Right atrium auricular region (tissue), 2 donors: ENCODE results near the gene SMAD6. TPM values are rescaled to one million over a fixed set of nuclear protein-coding genes. Genes with fewer than 3 reads are reported as not detected.

Experiments used
- DNase-seq: peaks from one replicate; pipeline ENCODE4 v3.0.0-alpha.2; 2019; ENCODE audit warnings: low spot score
- H3K27ac ChIP-seq, 2 donors: fragments of 200-600 bp; sonication (generic); 1 replicate in 1 of 2; 2 replicates in 1 of 2; pipeline ENCODE4 v1.5.1; 2016 to 2019
- H3K27me3 ChIP-seq, 2 donors: fragments of 200-600 bp; sonication (generic); one replicate each; pipeline versions ENCODE4 v1.5.1 to v1.6.0; 2017 to 2019
- H3K36me3 ChIP-seq: fragments of 200-600 bp; sonication (generic); one replicate; pipeline ENCODE4 v1.5.1; 2016
- H3K4me1 ChIP-seq, 2 donors: fragments of 200-600 bp; sonication (generic); one replicate each; pipeline versions ENCODE4 v1.5.1 to v1.6.0; 2017 to 2019
- H3K4me3 ChIP-seq, 2 donors: fragments of 200-600 bp; sonication (generic); 1 replicate in 1 of 2; 2 replicates in 1 of 2; pipeline ENCODE4 v1.5.1; 2017 to 2019; ENCODE audit warnings: mild to moderate bottlenecking in 1 of 2, moderate library complexity in 1 of 2
- H3K9me3 ChIP-seq, 2 donors: fragments of 200-600 bp; sonication (generic); one replicate each; pipeline ENCODE4 v1.5.1; 2019
- total RNA-seq, 2 donors: library from RNA; depleted of rRNA; stranded (reverse); fragments of >200 nt; gene quantifications; one replicate each; pipeline ENCODE4 v1.1.0, GENCODE V29; 2016
- TF ChIP-seq, protein P1 (sequence below), 2 donors: fragments of 200-600 bp; sonication (generic); IDR thresholded peaks; one replicate each; pipeline ENCODE4 v1.5.1; 2019; ENCODE audit warnings: antibody characterized with exemption in 2 of 2

The SMAD6 gene
- total RNA-seq, 2 donors from 2014 or later: 20.8 to 104 TPM

DNA sequence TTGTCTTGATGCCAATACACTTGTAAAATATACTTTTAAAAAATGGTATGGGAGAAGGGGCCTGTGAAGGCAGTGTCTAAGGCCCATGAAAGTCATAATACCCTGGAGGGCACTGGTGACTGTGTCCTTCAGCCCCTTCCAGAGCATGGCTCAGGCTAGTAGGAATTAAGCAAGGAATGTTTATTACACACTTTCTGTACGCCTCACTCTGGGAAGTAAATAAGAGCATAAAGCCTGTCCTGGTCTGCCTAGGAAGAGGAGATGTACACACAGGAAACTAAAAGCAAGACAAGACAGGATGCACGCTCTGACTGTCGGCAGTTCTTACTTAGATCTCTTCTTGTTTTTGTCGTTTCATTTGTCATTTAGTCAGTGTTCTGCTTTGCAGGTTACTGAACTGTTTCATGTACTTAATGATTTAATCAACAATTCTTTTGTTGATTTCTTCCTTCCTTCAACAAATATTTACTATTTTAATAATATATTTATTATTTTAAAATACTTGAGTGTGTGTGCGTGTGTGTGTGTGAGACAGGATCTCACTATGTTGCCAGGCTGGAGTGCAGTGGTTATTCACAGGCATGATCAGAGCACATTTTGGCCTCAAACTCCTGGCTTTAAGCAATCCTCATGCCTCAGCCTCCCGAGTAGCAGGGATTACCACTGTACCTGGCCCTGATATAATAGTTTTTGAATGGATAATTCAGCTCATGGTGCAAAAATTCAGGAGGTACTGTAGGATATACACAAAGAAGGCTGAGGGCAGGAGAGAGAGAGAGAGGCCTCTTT lies 9.0 kb upstream of the SMAD6 start:
- Histone ChIP-seq H3K4me3 (no peak overlapping the region), H3K27me3 (no peaks in the 10 kb centered on the region), H3K36me3 (no peaks in the 10 kb centered on the region), H3K9me3 (no peaks in the 10 kb centered on the region), H3K4me1 (peaks cover 0 to 6% of the 10 kb centered on the region in 2 donors), H3K27ac (peak overlapping the region in 1 of 2 donors; percentile 11)
- DNase-seq: no peak
- TF ChIP-seq, protein P1, sequence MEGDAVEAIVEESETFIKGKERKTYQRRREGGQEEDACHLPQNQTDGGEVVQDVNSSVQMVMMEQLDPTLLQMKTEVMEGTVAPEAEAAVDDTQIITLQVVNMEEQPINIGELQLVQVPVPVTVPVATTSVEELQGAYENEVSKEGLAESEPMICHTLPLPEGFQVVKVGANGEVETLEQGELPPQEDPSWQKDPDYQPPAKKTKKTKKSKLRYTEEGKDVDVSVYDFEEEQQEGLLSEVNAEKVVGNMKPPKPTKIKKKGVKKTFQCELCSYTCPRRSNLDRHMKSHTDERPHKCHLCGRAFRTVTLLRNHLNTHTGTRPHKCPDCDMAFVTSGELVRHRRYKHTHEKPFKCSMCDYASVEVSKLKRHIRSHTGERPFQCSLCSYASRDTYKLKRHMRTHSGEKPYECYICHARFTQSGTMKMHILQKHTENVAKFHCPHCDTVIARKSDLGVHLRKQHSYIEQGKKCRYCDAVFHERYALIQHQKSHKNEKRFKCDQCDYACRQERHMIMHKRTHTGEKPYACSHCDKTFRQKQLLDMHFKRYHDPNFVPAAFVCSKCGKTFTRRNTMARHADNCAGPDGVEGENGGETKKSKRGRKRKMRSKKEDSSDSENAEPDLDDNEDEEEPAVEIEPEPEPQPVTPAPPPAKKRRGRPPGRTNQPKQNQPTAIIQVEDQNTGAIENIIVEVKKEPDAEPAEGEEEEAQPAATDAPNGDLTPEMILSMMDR (IDR thresholded peaks at IDR 0.05): no peak

DNA sequence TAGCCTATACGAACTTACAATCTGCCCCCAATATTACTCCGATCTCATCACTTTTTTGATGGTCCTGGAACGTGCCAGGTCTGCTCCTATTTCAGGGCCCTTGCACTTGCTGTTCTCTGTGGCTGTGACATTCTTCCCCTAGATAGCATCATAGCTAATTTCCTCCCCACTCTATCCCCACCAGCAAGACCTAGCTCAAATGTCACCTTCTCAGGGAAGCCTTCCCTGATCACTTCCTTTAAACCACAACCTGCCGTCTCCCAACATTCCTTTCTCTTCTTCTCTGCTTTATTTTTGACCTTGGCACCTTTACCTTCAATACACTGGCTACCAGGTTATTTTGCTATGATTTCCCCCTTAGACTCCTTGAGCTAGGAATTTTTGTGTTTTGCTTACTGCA lies 5.3 kb upstream of the SMAD6 start:
- TF ChIP-seq, protein P1 (IDR thresholded peaks at IDR 0.05): no peak
- H3K36me3 ChIP-seq: no peaks in the 10 kb centered on the region
- H3K9me3 ChIP-seq: no peaks in the 10 kb centered on the region

DNA sequence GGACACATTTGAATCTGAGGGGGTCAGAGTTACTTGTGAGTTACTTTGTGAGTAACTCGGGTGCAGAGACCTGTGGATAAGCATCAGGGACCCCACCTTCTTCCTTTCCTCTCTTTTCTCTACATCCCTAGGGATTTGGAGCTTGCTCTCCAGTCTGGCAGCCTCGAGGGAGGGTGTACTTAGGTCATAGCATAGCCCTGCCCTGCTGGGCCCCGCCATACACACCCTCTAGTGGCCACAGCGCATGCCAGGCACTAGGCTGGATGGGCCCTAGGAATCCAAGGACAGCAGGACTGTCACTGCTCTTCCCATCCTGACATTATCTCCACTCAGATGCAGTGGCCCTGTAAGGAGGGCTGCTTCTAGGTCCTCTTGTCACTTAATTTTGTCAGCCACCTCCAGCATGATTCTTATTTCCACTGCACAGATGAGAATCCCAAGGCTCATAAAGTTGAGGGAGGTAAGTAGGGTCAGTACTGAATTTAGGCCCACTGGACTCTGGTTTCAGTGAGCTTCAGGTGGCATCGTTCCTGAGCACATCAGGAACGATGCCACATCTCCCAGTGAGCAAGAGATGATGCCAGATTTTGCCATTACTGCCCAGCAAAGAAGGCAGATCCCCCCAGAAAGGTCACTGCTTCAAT lies 3.6 kb upstream of the SMAD6 start:
- Histone ChIP-seq H3K9me3 (no peaks in the 10 kb centered on the region), H3K4me1 (peaks cover 0 to 27% of the 10 kb centered on the region in 2 donors), H3K36me3 (no peaks in the 10 kb centered on the region), H3K4me3 (no peak overlapping the region), H3K27ac (peak overlapping the region; percentile 39 to 67), H3K27me3 (no peaks in the 10 kb centered on the region)
- peak; percentile 76 for DNase-seq
- TF ChIP-seq, protein P1 (IDR thresholded peaks at IDR 0.05): peak; percentile 51 to 84

More for the DNA sequence above, 5.3 kb upstream of the SMAD6 start:
- no peaks in the 10 kb centered on the region for H3K27me3 ChIP-seq
- peaks cover 0 to 23% of the 10 kb centered on the region in 2 donors for H3K4me1 ChIP-seq
- DNase-seq: no peak
- no peak overlapping the region for H3K4me3 ChIP-seq
- no peak overlapping the region for H3K27ac ChIP-seq

DNA sequence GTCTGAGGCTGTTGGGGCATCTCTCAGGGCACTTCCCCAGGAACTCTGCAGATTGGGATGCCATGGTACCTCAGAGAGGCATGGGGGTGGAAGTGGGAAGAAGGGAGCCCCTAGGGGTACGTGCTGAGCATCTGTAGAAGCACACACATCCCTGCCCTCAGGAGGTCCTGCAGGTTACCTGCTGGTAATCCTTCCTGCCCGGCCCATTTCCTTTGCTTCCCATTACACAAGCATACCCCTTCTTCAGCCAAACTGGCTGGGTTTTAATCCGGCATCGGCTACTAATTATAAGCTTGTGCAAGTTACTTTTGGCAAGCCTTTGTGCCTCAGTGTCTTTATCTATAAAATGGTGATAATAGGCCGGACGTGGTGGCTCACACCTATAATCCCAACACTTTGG lies 3.1 kb upstream of the SMAD6 start:
- no peak for DNase-seq
- Histone ChIP-seq H3K27ac (peak overlapping the region; percentile 39 to 67), H3K27me3 (no peaks in the 10 kb centered on the region), H3K9me3 (no peaks in the 10 kb centered on the region), H3K4me3 (no peak overlapping the region), H3K36me3 (no peaks in the 10 kb centered on the region), H3K4me1 (peaks cover 0 to 29% of the 10 kb centered on the region in 2 donors)
- TF ChIP-seq, protein P1 (IDR thresholded peaks at IDR 0.05): no peak

DNA sequence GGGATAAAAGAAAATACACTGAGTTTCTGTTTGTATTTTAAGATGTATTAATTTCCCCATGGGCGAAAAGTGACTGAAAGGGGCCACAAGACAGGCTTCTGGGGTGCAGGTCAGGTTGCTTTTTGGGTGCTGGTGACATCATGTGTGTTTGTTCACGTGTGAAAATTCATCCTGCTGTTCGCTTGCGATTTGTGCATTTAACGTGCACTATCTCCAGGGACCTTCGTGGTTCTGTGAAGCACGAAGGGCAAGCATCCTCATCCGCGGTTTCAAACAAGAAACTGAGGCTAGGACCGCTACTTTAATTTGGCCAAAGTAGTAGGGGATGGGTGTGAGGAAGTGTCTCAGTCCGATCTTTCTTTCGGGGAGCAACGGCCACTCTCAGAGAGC lies 1.6 kb upstream of the SMAD6 start:
- Histone ChIP-seq H3K27ac (peak overlapping the region; percentile 64 to 72), H3K27me3 (no peaks in the 10 kb centered on the region), H3K9me3 (no peaks in the 10 kb centered on the region), H3K36me3 (no peaks in the 10 kb centered on the region), H3K4me1 (peaks cover 0 to 43% of the 10 kb centered on the region in 2 donors), H3K4me3 (peak overlapping the region; percentile 31 to 75)
- TF ChIP-seq, protein P1 (IDR thresholded peaks at IDR 0.05): no peak
- no peak for DNase-seq
